SHP77 (cell line): Measurements from ENCODE around the gene NHLH2.

Experiments used
- DNase-seq, 2 experiments: peaks; one replicate each; lab custom pipeline; 2025; lab: John Stamatoyannopoulos, UW

NHLH2 gene

GRCh38 chr1:115840605-115841460, at the start of gene NHLH2:
Gene NHLH2, minus strand, starts transcription at chr1:115841126. Its CDS starts 2,754 bp downstream, at chr1:115838372.
- DNase-seq = no peak

DNA sequence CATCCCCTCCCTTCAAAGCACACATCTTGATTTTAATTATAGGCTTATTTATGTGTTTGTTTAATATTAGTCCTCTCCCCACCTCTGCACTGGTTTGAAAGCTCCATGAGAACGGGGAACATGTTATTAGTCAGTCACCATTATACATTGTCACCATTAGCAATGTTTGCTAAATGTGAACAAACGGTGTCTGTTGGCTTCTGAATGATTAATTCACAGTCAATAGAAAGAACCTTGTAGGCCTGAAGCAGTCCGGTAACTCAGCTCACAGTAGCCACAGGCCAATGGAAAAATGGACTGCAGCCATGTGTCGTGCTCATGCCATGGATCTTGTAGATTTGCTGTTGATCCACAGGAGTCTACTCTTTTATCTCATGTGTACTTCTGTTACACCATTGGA, 49.7 kb upstream of the NHLH2 start:
- DNase-seq = no peak

GRCh38 chr1:115888976-115889375, 48.0 kb upstream of the NHLH2 start:
- no peak for DNase-seq

DNA sequence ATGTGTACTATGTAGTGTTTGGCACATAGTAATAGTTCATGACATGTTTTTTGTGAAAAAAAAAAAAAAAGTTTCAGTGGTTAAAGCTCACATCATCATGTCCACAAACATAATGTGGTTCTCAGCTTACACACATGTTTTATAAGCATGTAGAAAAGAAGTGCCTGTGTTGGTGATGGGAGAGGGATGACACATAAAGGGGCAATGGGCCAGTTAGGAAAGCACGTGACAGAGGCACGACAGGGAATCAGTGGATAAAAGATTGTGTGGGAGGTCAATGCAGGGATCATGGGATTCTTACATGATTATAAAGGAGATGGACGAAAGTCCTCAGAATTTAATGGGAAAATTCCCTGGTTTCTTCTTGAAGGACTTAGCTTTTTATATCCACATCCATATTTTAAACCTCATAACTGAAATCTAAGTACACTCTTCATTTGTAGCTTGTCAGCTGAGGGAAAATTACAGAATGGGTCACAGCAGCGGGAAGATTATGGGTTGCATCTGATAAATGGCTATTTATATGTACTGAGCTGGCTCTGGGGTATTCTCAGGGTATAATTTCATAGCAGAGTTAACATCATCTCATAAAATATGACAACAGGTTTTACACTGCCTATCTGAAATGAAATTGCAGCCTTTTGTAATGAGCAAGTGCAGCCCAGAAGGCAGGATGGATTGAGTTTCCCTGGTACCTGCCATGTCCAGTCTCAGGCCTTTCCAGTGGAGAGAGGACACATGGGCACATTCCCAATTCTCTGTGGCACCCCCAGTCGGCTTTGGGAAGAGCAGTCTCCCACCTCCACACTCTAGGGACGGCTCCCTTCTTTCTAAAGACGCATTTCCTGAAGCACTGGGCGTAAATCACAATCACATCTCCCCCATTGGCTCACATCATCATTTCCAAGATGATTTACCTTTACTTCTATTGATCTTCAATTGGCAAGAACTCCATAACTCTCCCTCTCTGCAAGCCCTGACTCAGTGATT, 42.3 kb upstream of the NHLH2 start:
- DNase-seq = no peak

DNA sequence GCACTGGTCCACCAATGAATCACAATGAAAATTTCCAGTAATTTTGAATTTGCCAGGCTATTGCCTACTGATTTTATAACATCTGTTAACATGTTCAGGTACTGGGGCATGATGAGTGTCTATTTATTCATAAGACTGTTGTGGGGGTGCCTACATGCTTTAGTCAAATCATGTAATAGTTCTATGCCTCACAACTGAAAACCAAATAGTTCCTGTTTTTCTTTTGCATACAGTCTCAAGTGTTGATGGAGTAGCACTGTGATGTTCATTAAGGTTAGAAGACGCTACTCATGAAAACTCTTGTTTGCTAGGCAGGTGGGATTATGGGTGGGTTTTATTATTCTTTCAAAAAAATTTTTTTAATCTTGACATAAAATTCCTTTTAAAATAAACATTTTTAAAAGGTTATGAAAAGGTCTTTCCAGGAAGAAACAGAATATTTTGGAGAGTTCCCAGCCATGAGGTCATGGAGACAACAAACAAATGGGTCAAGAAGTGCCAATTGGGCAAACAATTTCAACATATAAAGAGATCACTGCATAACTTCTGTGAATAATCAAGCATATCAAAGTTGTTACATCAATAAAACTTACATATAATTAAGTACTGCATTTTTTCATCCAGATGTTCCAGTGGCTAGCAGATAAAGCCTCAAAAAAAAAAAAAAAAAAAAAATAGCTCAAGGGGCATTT, 40.2 kb upstream of the NHLH2 start:
- DNase-seq = no peak

DNA sequence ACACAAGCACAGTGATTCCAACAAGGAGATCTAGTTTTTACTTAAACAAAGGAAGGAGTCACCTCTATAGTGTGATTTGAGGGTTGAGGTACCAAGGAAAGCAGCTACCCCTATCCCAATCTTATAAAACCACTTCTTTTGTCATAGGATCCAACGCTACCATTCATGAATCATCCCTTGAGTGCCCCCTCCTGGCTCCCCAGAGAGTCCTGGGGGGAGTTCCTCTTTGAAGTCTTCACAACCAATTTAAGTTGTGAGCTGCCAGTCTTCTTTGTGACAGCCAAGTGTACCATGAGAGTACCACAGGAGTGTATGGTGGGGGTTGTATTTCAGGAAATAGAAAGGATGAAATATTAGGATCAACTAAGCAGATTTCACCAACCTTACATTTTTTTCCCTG, 39.1 kb upstream of the NHLH2 start:
- no peak for DNase-seq

DNA sequence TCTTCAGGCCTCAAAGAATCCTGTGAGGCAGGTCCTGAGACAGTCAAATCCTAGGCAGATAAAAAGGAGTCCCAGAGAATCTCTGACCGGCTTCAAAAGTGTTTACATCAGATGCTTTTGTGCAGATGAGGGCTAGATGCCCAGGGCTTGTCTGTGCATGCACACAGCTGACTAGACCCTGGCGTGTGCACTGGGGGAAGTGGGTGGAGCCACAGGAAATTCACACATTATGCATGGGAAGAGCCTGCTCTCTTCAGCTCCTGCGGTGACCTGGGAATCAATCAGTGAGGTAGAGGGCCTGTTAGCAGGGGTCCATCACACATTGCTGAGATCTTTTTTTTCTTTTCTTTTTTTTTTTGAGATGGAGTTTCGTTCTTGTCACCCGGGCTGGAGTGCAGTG, 36.6 kb upstream of the NHLH2 start:
- DNase-seq = peak in 1 of 2 experiments; percentile 5

GRCh38 chr1:115874904-115875303, 34.0 kb upstream of the NHLH2 start:
- no peak for DNase-seq

DNA sequence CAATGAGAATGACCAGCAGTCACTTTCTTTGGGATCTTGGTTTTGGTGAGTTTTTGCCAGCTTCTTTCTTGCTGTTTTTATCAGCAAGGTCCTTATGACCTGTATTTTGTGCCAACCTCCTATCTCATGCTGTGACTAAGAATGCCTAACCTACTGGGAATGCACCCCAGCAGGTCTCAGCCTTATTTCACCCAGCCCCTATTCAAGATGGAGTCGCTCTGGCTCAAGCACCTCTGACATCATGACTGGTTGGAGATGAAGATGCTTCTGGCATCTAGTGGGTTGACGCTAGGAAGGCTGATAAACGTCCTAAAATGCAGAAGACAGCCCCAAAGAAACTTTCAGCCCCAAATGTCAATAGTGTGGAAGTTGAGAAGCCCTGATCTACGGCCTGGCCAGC, 33.6 kb upstream of the NHLH2 start:
- no peak for DNase-seq

- DNase-seq = no peak
Observed at GRCh38 chr1:115873184-115873583, 32.3 kb upstream of the NHLH2 start.

- DNase-seq = no peak
Observed at GRCh38 chr1:115869064-115869463, 28.1 kb upstream of the NHLH2 start.

DNA sequence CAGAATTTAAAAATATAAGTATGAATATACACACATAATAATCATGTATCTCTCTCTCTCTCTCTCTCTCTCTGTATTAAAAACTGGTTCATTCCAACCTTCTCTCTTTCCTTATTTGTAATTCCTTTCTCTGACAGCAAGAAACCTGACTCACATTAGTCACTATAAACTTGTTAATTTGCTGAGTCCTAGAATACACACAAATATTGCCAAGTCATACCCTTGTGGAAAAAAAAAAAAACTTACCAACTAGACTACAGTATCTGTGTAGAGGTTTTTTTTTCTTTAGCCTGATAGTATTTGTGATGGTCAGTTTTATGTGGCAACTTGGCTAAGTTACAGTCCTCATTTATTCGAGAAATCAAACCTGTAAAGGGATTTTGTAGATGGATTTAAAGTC, 26.3 kb upstream of the NHLH2 start:
- DNase-seq = no peak

DNA sequence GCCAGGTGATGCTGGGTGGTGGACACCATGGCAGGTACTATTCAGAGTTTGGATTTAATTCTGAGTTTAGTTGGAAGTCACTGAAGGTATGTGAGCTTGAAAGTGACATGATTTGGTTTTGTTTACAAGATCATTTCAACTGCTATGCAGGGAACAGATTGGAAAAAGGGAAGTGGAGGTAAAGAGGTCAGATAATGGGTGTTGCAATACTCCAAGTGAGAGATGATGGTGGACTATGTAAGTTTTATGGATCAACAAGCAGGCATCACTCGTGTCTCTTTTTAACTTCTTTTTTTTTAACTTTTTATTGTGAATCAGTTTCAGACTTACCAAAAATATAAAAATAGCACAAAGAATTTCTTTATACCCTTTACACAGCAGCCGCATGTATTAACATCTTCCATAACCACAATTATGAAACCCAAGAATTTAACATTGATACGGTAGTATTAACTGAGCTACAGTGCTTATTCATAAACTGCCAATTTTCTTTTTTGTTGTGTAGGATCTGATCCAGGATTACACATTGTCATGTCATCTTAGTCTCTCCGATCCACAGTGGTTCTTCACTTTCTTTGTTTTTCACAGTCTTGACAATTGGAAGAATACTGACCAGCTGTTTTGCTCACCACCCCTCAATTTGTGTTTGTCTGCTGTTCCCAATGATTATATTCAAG, 24.9 kb upstream of the NHLH2 start:
- DNase-seq = no peak

GRCh38 chr1:115862403-115862802, 21.5 kb upstream of the NHLH2 start:
- no peak for DNase-seq

DNA sequence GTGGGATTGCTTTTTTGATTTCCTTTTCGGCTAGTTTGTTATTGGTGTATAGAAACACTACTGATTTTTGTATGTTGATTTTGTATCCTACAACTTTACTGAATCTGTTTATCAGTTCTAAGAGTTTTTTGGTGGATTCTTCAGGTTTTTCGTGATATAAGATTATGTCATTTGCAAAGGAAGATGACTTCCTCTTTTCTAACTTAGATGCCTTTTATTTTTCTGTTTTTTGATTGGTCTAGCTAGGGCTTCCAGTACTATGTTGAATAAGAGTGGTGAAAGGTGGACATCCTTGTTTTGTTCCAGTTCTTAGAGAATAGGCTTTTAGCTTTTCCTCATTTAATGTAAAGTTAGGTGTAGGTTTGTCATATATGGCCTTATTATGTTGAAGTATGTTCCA, 13.1 kb upstream of the NHLH2 start:
- no peak for DNase-seq

- DNase-seq = no peak
Observed at GRCh38 chr1:115850937-115851336, 10.0 kb upstream of the NHLH2 start.

DNA sequence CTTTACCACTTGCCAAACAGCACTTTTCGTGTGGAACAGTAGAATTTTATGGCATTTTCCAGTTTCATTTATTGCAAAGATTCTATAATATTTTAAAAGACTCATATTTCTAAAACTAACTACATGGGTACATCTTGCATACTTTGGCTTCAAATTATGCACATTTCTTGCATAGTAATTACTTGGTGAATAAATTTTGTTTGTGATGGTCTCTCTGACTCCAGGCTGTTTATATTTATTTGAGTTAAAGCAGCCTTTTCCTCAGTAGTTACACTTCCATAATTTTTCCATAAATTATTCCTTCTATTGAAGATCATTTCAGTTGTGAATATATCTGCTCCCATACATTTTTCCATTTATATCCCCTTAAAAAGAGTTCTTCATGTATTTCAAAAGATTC, 6.9 kb upstream of the NHLH2 start:
- no peak for DNase-seq

DNA sequence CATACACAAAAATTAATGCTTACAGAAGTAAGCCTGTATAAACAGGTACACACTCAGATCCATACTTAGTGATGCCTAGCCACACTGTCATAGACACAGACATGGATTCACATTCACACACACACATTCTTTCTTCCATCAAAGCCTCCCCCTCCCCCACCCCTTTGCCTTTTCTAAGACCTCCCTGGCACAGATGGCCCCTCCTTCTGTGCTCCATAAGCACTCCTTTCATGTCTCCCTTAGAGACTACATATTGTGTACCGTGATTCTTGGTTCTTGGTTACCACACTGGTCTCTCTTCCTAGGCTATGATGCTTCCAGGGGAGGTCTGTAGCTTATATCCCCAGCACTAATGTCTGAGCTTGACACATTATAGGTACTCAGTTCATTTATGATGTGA, 2.0 kb upstream of the NHLH2 start:
- DNase-seq = no peak

DNA sequence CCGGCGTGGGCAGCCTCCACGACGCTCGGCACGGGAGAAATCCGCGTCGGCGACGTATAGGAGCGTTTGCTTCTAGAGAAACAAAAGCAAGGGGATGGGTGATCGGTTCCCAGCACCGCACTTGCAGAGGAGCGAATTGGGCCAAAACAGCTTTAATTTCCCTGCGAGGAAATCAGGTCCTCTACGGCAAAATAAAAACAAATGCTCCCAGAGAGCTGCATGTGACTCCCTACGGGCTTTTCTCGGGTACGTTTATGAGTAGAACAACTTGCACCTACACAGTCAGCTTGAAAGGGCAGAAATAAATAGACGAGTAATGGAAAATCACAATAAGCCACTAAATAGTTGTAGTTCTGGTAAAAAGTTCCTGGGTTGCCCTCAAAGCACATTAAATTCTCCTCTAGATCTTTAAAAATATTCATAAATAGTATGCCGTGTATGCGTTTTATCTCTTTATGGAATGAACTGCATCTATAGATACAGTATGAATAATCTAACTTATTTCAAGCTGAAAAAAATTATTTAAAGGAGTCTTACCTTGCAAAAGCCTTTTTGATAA, 1.2 kb downstream of the NHLH2 start:
- DNase-seq = no peak

- DNase-seq = no peak
Observed at GRCh38 chr1:115839029-115839678, 1.8 kb downstream of the NHLH2 start.
